HepG2 (cell line): ENCODE measurements around the gene TMEM266. TPM values are rescaled to one million over a fixed set of nuclear protein-coding genes. Genes with fewer than 3 reads are reported as not detected.

Experiments
- ATAC-seq: fragments of 200-7000 bp; cut with Tn5 transposase; 3 replicates; pipeline ENCODE4 v1.9.1; 2020; ENCODE audit warnings: mild to moderate bottlenecking, moderate library complexity
- BruUV-seq: library from RNA; stranded (reverse); fragments of 400-500 nt; replicated peaks from 2 replicates; lab custom pipeline; 2021; lab: Mats Ljungman, UMichigan
- CTCF ChIA-PET: fragments of 300-600 bp; formaldehyde crosslinking; extraction: SDS; loops from one replicate; lab custom pipeline; 2021; ENCODE audit warnings: low total read pairs, inconsistent platforms, low intra/inter-chr PET ratio; lab: Yijun Ruan, JAX
- POLR2A ChIA-PET: fragments of 350-600 bp; sonication (Branson Sonifier 250); formaldehyde crosslinking; loops from one replicate; lab custom pipeline; 2020; ENCODE audit warnings: antibody characterized with exemption, inconsistent platforms; lab: Yijun Ruan, JAX
- DNase-seq: peaks from one replicate; pipeline ENCODE4 v3.0.0-alpha.2; 2015; ENCODE audit warnings: low spot score
- FAIRE-seq: peaks from 3 replicates; lab custom pipeline; 2011; peaks lifted over from hg19 to GRCh38; lab: Jason Lieb, UNC
- H2AFZ ChIP-seq: one replicate; pipeline ENCODE4 v1.6.1; 2011; ENCODE audit warnings: low read length, inconsistent platforms
- H3K27ac ChIP-seq: fragments of 300-600 bp; 3 replicates; pipeline ENCODE4 v1.8.0; 2011; ENCODE audit warnings: mixed run types, mild to moderate bottlenecking, mixed read lengths, low read length, inconsistent platforms; ENCODE audit not compliant: insufficient read depth; ENCODE audit errors: extremely low read length
- H3K27me3 ChIP-seq, 2 experiments: fragments of 200-600 bp in 1 of 2; 2 replicates in 1 of 2; 3 replicates in 1 of 2; pipeline versions ENCODE4 v1.6.0 to v1.8.0; 2011; ENCODE audit warnings: low read length in 2 of 2, mild to moderate bottlenecking in 2 of 2, moderate library complexity in 2 of 2, inconsistent platforms in 1 of 2; ENCODE audit not compliant: insufficient read depth in 2 of 2, control insufficient read depth in 1 of 2
- H3K36me3 ChIP-seq, 2 experiments: fragments of 200-600 bp in 1 of 2; replicated peaks in 1 of 2; 2 replicates in 1 of 2; 3 replicates in 1 of 2; pipeline versions ENCODE4 v1.5.1 to v1.8.0; 2011; ENCODE audit warnings: low read length in 2 of 2, inconsistent platforms in 1 of 2; ENCODE audit not compliant: insufficient read depth in 2 of 2, control insufficient read depth in 1 of 2
- H3K4me1 ChIP-seq: 2 replicates; pipeline ENCODE4 v1.5.1; 2012; ENCODE audit warnings: low read length, inconsistent platforms; ENCODE audit not compliant: insufficient read depth
- H3K4me2 ChIP-seq: 2 replicates; pipeline ENCODE4 v1.6.0; 2011; ENCODE audit warnings: low read depth, low read length, inconsistent platforms
- H3K4me3 ChIP-seq, 3 experiments: fragments of 200-600 bp in 1 of 3; sonication (generic), shearing (Covaris generic) in 1 of 3; replicated peaks in 1 of 3; 2 replicates each; pipeline ENCODE4 v1.5.1; 2011 to 2016; ENCODE audit warnings: low read length in 3 of 3, inconsistent platforms in 2 of 3, low read depth in 2 of 3, mild to moderate bottlenecking in 2 of 3, control low read depth in 1 of 3, mixed read lengths in 1 of 3; ENCODE audit not compliant: insufficient read depth in 1 of 3
- H3K79me2 ChIP-seq: one replicate; pipeline ENCODE4 v1.6.1; 2011; ENCODE audit warnings: low read length, inconsistent platforms; ENCODE audit not compliant: insufficient read depth
- H3K9ac ChIP-seq: 2 replicates; pipeline ENCODE4 v1.6.0; 2011; ENCODE audit warnings: mild to moderate bottlenecking, low read depth, low read length, inconsistent platforms; ENCODE audit not compliant: insufficient read depth
- H3K9me3 ChIP-seq: 2 replicates; pipeline ENCODE4 v1.5.1; 2012; ENCODE audit warnings: mild to moderate bottlenecking, low read length
- H4K20me1 ChIP-seq: 2 replicates; pipeline ENCODE4 v1.6.0; 2011; ENCODE audit warnings: inconsistent platforms, mild to moderate bottlenecking, low read length, moderate library complexity; ENCODE audit not compliant: insufficient read depth
- AGO2 ChIP-seq: fragments of 200-400 bp; formaldehyde crosslinking; optimal IDR thresholded peaks from 2 replicates; pipeline ENCODE3; 2017; ENCODE audit warnings: mild to moderate bottlenecking, low read depth, low read length, moderate library complexity
- AKAP8 ChIP-seq: sonication (generic); formaldehyde crosslinking; IDR thresholded peaks from 2 replicates; pipeline ENCODE4 v1.5.1; 2020; ENCODE audit warnings: mild to moderate bottlenecking, missing genetic modification reagents
- HNRNPK ChIP-seq: fragments of 200-400 bp; formaldehyde crosslinking; IDR thresholded peaks from 2 replicates; pipeline ENCODE4 v1.6.1; 2018; ENCODE audit warnings: low read length, low read depth, moderate library complexity, mild to moderate bottlenecking; ENCODE audit not compliant: poor library complexity, severe bottlenecking
- IRF1 ChIP-seq: sonication (generic); formaldehyde crosslinking; IDR thresholded peaks from 2 replicates; pipeline ENCODE4 v1.4.0; 2020; ENCODE audit warnings: low read depth, mild to moderate bottlenecking, missing genetic modification reagents
- LCORL ChIP-seq, 2 experiments: fragments of 450-650 bp in 1 of 2; sonication (generic) in 1 of 2; formaldehyde crosslinking in 1 of 2; IDR thresholded peaks; 2 replicates each; pipeline versions ENCODE4 v1.5.0 to v1.6.1; 2017 to 2020; ENCODE audit warnings: antibody characterized with exemption in 1 of 2, missing genetic modification reagents in 1 of 2
- NFAT5 ChIP-seq: sonication (generic); formaldehyde crosslinking; IDR thresholded peaks from 2 replicates; pipeline ENCODE4 v1.4.0; 2020; ENCODE audit warnings: missing genetic modification reagents
- RBM22 ChIP-seq: fragments of 200-400 bp; formaldehyde crosslinking; optimal IDR thresholded peaks from 2 replicates; pipeline ENCODE3; 2017; ENCODE audit warnings: mild to moderate bottlenecking, low read length, moderate library complexity
- TRAFD1 ChIP-seq: sonication (generic); formaldehyde crosslinking; IDR thresholded peaks from 2 replicates; pipeline ENCODE4 v1.5.1; 2020; ENCODE audit warnings: missing genetic modification reagents, mild to moderate bottlenecking, borderline replicate concordance
- ZBTB3 ChIP-seq: sonication (generic); formaldehyde crosslinking; IDR thresholded peaks from 2 replicates; pipeline ENCODE4 v1.4.0; 2020; ENCODE audit warnings: low read depth, mild to moderate bottlenecking, moderate library complexity, missing genetic modification reagents, borderline replicate concordance
- ZC3H4 ChIP-seq: sonication (generic); formaldehyde crosslinking; IDR thresholded peaks from 2 replicates; pipeline ENCODE4 v1.4.0; 2020; ENCODE audit warnings: missing genetic modification reagents, borderline replicate concordance
- ZFP90 ChIP-seq: sonication (generic); formaldehyde crosslinking; IDR thresholded peaks from 2 replicates; pipeline ENCODE4 v1.8.0; 2022; ENCODE audit warnings: missing genetic modification reagents, mild to moderate bottlenecking, inconsistent platforms, borderline replicate concordance
- ZNF124 ChIP-seq: sonication (generic); formaldehyde crosslinking; IDR thresholded peaks from 2 replicates; pipeline ENCODE4 v1.4.0; 2020; ENCODE audit warnings: missing genetic modification reagents
- ZNF235 ChIP-seq: sonication (generic); formaldehyde crosslinking; IDR thresholded peaks from 2 replicates; pipeline ENCODE4 v1.8.1; 2023; ENCODE audit warnings: mild to moderate bottlenecking, missing genetic modification reagents, borderline replicate concordance
- WGBS: methylation state at CpG from one replicate; pipeline ENCODE4 v1.1.6; 2017; ENCODE audit warnings: low lambda C conversion rate; 5-methylcytosine and 5-hydroxymethylcytosine counted together
- in situ Hi-C: cut with HindIII; loops from 2 replicates; pipeline ENCODE4 v1.10.0; 2017; ENCODE audit warnings: low pct_unique_long_range_greater_than_20kb; ENCODE audit not compliant: extremely low pct_ligation_motif_present
- intact Hi-C: fragments of 100-400 bp; cut with micrococcal nuclease; formaldehyde crosslinking; loops from one replicate; pipeline ENCODE4 v1.10.0; 2022; ENCODE audit not compliant: unreplicated experiment
- polyA plus RNA-seq, 8 experiments: library from polyadenylated mRNA; depleted of rRNA in 3 of 8; stranded (reverse) in 7 of 8; unstranded in 1 of 8; fragments of >200 nt; fragmentation: Illumina TruSeq in 4 of 8; extraction: Trizol in 4 of 8; gene quantifications; 2 replicates each; pipeline versions ENCODE4 v1.2.1 to v1.2.3, GENCODE V29; 2011 to 2016; ENCODE audit warnings: low read depth in 4 of 8, missing spikeins in 1 of 8, mixed read lengths in 1 of 8; ENCODE audit not compliant: insufficient read depth in 1 of 8
- total RNA-seq, 5 experiments: library from RNA; depleted of rRNA; stranded (reverse); fragments of >200 nt; fragmentation: Illumina TruSeq; extraction: Trizol; gene quantifications; 2 replicates each; pipeline ENCODE4 v1.2.3, GENCODE V29; 2016; ENCODE audit warnings: low read depth in 1 of 5

TMEM266 gene
- total and polyA plus RNA-seq, 2 of the 13 experiments (the other 11 are each of a cell fraction or from before 2014, with no cell fraction given), result 0.04 TPM; not detected in 1

GRCh38 chr15:76206325-76206976 lies 146.7 kb downstream of the TMEM266 start:
- H3K36me3 ChIP-seq, result peaks cover 12 to 37% of the 10 kb centered on the region in 2 experiments; a peak in 4 of 5 replicates
- TF ChIP-seq TRAFD1 (CRISPR knock-in tag) (no peak), AKAP8 (no peak), ZBTB3 (CRISPR knock-in tag) (no peak), ZNF124 (CRISPR knock-in tag) (no peak), NFAT5 (CRISPR knock-in tag) (no peak), IRF1 (CRISPR knock-in tag) (no peak), ZNF235 (CRISPR knock-in tag) (no peak), RBM22 (peak; percentile 72), ZFP90 (CRISPR knock-in tag) (no peak), HNRNPK (no peak), LCORL (IDR thresholded peaks at IDR 0.05) (peak; percentile 81), LCORL (CRISPR knock-in tag; IDR thresholded peaks at IDR 0.05) (no peak), AGO2 (peak; percentile 41), ZC3H4 (CRISPR knock-in tag) (no peak)

More at GRCh38 chr15:76206325-76206976, 146.7 kb downstream of the TMEM266 start:
- 0 out of 2 replicates have a peak, but pooled peaks cover 8% of the 10 kb centered on the region for H3K4me1 ChIP-seq
- CTCF ChIA-PET, result no interaction called here
- in situ Hi-C loops (no loop called here), intact Hi-C loops (no loop called here)
- no peak overlapping the region for H2AFZ ChIP-seq
- H3K4me2 ChIP-seq, result no peak overlapping the region
- H3K9me3 ChIP-seq, result no peaks in the 10 kb centered on the region
- H3K9ac ChIP-seq, result no peak overlapping the region
- no TSS peak for BruUV-seq
- DNase-seq (no peak), ATAC-seq (no peak), FAIRE-seq (no peak)
- H3K27ac ChIP-seq, result no peak overlapping the region
- no peak overlapping the region for H3K4me3 ChIP-seq
- no peaks in the 10 kb centered on the region for H4K20me1 ChIP-seq
- POLR2A ChIA-PET, result interaction anchor here (1.3 to 1.5 kb wide), 2 partner anchors 10 to 11 kb away, joined by 3 to 5 read pairs; no protein-coding TSS in a partner anchor
- no peaks in the 10 kb centered on the region for H3K79me2 ChIP-seq
- no peaks in the 10 kb centered on the region for H3K27me3 ChIP-seq
- WGBS, result 89% methylated on average over 4 of the region's 4 CpGs
